ENCODE measurements around the gene BPIFA2.
"Not testable (repeated sequence)": the region's sequence is repeated elsewhere in the genome, so short reads cannot be mapped to it uniquely, and the experiment has no call there.

Gene BPIFA2

GRCh38 chr20:33162753-33163152 is 5.2 kb upstream of the BPIFA2 start:
- no peak for DNase-seq

- no peak for DNase-seq
These were observed 3.9 kb upstream of the BPIFA2 start for GRCh38 chr20:33163856-33164762.

GRCh38 chr20:33164763-33165095 is 3.2 kb upstream of the BPIFA2 start:
- no peak for DNase-seq

- DNase-seq = no peak
These were observed 2.4 kb upstream of the BPIFA2 start for GRCh38 chr20:33165416-33166055.

GRCh38 chr20:33166533-33167113 is 1.3 kb upstream of the BPIFA2 start:
- DNase-seq = no peak

GRCh38 chr20:33169176-33169794 is 1.3 kb downstream of the BPIFA2 start:
- no peak for DNase-seq

- DNase-seq = no peak
These were observed 4.8 kb downstream of the BPIFA2 start for GRCh38 chr20:33172781-33173180.

GRCh38 chr20:33175123-33175522 is 7.2 kb downstream of the BPIFA2 start:
- DNase-seq = no peak

GRCh38 chr20:33176101-33176500 is 8.1 kb downstream of the BPIFA2 start:
- DNase-seq = no peak

GRCh38 chr20:33177866-33178265 is 9.9 kb downstream of the BPIFA2 start:
- DNase-seq = no peak

- DNase-seq = no peak
These were observed 10.8 kb downstream of the BPIFA2 start for GRCh38 chr20:33178726-33179125.

- DNase-seq = no peak
These were observed 12.2 kb downstream of the BPIFA2 start for GRCh38 chr20:33180169-33180568.

GRCh38 chr20:33181482-33182093 is 13.6 kb downstream of the BPIFA2 start:
- DNase-seq = no peak

- no peak for DNase-seq
These were observed 15.4 kb downstream of the BPIFA2 start for GRCh38 chr20:33183312-33183711.

GRCh38 chr20:33185031-33185590 is 17.2 kb downstream of the BPIFA2 start:
- not testable (repeated sequence) for DNase-seq

GRCh38 chr20:33187491-33187890 is 19.5 kb downstream of the BPIFA2 start:
- no peak for DNase-seq

- no peak for DNase-seq
These were observed 20.5 kb downstream of the BPIFA2 start for GRCh38 chr20:33188421-33188820.

- no peak for DNase-seq
These were observed 23.5 kb downstream of the BPIFA2 start for GRCh38 chr20:33191484-33191883.

- DNase-seq = no peak
These were observed 24.0 kb downstream of the BPIFA2 start for GRCh38 chr20:33191955-33192354.

GRCh38 chr20:33192912-33193501 is 25.0 kb downstream of the BPIFA2 start:
- DNase-seq = no peak

- no peak for DNase-seq
These were observed 31.1 kb downstream of the BPIFA2 start for GRCh38 chr20:33199026-33199425.

- no peak for DNase-seq
These were observed 34.5 kb downstream of the BPIFA2 start for GRCh38 chr20:33202451-33202850.

Measured in NCI-H526 treated with DMSO at 0.1 percent for 48 hours (cell line).